ENCODE measurements around the gene C1QTNF1. TPM values are rescaled to one million over a fixed set of nuclear protein-coding genes. Genes with fewer than 3 reads are reported as not detected.
A peak's percentile ranks its signal among the peaks of the same experiment; 100 is the strongest.

Gene C1QTNF1
- polyA plus RNA-seq, 1 donor: 1.9 TPM

DNA sequence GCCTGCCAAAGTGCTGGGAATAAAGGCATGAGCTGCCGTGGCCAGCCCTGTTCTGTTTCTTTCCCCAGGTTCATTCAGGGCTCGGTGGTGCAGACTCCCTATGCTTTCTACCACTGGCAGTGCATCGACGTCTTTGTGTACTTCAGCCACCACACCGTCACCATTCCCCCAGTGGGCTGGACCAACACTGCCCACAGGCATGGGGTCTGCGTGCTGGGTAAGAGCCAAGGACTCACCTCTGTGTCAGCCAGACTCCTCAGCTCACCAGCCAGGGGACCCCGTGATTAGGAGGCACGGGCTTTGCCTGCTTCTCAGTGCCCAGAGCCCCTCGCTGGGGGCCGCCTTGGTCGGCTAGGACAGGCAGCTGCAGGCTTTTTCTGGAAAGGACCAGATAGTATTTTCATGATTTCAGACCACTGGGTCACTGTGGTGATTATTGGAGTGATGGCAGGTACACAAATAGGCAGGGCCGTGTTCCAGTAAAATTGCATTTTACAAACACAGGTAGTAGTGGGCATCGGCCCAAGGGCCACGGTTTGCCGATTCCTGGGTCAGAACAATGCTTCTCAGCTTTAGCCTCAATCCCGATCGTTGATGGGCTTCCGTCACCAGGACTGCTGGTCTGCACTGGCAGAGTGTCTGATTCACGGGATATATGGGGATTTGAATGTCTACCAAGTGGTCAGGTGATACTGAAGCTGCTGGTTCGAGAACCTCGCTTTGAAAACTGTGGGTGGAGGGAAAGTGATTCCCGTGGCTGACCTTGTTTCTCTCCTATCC is 55.6 kb downstream of the C1QTNF1 start:
- no peak for DNase-seq

DNA sequence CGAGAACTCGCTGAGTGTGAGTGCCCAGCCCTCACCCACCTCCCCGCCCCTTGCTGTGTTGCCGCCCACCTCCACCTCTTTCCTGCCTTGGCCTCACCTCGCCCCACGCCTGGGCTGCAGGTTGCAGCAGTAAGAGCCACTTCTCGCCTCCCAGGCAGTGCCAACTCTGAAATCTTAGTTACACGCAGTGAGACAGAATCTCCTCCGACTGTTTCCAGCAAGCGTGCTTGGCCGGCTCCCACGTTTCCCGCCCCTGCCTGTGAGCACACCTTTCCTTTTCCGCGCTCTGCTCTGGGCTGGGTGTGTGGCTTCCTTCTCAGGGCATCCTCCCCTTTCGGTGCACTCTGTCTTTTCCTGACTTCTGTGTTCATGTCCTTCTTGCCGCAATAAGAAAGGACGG is 56.4 kb downstream of the C1QTNF1 start:
- DNase-seq: no peak

DNA sequence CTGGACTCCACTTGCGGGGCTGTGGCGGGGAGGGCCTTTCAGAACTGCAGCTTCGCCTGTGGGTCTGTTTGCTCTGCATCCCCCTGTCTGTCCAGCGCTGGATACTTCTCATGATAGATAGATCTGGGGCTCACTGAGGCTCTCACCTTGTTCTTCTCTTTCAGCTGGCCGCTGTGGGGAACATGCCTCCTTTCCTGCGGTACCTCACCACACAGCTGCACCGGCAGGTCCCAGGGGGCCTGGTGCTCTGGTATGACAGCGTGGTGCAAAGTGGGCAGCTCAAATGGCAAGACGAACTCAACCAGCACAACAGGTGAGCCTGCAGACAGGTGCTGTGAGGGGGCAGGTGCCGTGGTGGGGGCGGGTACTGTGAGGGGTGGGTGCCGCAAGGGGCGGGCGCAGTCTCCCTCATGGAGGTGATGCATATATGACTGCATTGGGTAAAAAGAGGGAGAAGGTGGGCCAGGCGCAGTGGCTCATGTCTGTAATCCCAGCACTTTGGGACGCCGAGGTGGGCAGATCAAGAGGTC is 56.9 kb downstream of the C1QTNF1 start:
- no peak for DNase-seq

DNA sequence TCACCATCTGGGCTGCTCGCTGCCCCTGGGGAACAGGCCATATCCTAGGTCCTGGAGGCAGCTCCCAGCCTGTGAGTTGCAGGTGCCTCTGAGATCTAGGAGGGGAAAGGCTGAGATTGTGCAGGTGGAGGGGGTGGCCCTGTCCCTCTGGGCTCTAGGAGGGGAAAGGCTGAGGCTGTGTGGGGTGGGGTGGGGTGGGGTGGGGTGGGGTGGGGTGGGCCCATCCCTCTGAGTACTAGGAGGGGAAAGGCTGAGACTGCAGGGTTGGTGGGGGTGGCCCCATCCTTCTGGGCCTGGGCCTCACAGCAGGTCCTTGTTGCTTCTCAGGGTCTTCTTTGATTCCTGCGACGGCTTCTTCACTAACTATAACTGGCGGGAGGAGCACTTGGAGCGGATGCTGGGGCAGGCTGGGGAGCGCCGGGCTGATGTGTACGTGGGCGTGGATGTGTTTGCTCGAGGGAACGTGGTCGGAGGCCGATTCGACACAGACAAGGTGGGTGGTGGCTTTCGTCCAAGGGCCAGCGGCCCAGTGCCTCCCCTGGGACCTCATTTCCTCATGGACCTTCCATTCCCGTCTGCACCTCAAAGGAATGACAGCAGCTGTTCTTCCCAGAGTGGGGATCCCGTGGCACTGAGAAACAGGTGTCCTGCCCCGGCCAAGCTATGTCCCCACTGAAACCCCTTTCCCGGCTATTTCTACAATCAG is 57.8 kb downstream of the C1QTNF1 start:
- DNase-seq: no peak

DNA sequence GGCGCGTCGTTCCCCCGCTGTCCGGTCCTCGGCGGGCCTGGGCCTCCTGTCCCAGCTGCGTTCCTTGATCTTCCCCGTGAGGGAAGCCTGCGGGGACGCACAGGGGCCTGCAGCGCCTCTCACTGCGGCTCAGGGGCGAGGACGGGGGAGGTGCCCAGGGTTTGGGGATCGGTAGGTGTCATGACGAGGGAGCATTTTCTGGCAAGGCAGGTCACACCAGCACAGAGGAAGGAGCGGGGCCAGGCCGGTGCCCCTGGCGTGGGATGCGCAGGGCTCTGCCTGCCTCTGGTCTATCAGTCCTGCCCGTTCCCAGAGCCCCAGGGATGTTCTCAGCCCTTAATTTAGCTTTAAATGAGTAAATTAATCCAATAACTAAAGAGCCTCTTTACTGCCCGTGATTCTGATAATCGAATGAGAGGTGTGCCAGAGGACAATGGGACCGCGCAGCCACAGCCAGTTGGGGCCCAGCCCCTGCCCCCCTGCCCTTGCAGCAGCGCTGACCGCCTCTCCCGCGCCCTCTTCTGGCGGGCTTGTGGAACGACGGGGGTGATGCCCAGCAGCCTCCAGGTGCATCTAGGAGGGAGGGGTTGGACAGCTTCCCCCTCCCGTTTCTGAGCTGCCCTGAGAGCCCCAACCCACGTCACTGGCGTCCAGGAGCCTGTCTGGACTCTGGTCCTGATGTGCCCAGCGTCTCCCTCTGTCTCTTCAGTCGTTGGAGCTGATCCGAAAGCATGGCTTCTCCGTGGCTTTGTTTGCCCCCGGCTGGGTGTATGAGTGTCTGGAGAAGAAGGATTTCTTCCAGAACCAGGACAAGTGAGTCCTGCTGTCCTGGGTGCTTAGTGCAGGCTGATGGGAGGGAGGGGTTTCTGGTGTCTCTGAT is 58.6 kb downstream of the C1QTNF1 start:
- DNase-seq: no peak

DNA sequence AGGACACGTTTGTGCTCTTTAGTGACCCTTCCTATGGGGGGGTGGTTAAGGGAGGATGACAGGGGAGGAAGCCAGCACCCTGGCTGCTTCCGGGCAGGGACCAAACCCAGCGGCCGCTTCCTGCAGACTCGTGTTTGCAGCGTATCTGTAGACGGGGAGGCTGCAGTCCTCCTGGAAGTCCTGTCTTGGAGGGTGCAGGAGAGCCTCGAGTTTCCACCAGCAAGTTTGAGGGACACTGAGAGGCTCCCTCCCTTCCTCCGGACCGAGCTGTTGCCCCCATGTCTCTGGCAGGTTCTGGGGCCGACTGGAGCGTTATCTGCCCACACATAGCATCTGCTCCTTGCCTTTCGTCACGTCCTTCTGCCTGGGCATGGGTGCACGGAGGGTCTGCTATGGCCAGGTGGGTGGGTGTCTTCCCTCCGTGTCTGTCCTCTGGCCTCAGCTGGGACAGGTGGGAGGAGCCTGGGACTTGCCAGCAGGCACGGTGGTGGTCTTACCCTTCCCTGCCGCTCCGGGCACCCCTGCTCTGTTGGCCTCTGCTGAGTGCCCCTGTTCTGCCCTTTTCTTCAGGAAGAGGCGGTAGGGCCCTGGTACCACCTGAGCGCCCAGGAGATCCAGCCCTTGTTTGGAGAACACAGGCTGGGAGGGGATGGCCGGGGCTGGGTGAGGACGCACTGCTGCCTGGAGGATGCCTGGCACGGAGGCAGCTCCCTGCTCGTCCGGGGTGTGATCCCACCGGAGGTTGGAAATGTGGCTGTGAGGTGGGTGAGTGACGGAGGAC is 59.4 kb downstream of the C1QTNF1 start:
- no peak for DNase-seq

DNA sequence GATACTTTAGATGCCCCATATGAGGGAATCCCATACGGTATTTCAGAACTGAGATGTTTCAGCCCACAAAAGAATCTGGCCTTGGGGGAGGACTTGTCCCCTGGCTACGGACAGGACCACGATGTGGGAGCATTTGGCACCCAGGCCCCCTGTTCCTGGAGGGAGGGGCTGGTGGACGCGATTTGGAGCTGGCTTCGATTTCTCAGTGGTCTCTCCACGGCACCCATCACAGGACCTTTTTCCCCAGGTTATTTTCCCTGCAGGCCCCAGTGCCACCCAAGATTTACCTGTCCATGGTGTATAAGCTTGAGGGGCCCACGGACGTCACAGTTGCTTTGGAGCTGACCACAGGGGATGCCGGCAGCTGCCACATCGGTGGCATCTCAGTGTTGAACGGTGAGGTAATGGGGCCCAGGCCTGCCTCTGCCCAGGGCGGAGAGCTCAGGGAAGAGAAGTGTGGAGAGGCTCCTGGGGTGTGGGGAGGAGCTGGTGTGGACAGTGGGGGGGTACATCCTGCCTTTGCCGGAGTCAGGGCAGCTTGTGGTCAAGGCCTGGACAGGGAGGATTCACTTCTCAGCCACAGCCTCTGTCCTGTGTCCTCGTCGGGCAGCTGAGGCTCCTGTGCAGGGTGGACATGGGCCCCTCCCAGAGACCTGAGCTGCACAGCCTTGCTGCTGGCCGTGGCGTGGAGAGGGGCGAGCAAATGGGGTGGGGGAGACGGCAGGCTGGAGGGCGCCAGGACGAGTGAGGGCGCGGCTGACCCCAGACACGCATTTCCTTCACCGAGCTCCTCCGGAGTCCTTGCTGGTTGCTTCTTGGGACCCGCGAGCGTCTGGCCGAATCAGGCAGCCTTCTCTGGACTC is 60.6 kb downstream of the C1QTNF1 start:
- DNase-seq: no peak

DNA sequence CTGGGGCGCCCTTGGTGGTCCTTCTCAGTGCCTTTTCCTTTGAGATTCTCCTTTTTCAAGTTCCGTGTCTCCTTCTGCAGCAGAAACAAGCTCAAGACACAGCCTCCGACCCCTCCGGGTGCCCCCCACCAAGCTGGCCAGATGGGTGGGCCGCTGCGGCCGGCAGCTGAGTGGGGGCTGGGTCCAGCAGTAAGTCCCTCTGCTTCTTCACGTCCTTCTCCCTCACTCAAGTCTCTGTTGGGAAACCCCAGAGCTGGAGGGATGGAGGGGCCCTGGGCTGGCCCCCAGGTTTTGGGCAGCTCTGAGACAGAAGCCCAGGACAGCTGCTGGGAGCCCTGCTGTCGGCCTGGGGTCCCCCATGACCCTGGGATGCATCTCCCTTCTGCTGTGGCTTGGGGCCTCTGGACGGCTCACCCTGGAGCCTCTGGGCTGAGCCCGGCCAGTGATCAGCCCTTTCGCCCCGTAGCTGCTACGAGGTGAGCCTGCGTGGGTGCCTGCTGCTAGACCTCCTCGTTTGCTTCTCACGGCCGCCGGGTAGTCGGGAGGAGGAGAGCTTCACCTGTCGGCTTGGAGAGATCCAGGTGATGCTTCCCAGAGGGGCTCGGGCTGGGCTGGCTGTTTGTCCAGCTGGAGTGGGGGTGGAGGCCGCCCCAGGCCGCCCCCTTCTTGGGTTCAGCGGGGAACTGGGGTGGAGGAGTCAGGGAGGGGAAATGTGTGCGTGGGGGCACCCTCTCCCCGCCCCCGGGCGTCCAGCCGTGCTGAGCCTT is 61.4 kb downstream of the C1QTNF1 start:
- DNase-seq: no peak

DNA sequence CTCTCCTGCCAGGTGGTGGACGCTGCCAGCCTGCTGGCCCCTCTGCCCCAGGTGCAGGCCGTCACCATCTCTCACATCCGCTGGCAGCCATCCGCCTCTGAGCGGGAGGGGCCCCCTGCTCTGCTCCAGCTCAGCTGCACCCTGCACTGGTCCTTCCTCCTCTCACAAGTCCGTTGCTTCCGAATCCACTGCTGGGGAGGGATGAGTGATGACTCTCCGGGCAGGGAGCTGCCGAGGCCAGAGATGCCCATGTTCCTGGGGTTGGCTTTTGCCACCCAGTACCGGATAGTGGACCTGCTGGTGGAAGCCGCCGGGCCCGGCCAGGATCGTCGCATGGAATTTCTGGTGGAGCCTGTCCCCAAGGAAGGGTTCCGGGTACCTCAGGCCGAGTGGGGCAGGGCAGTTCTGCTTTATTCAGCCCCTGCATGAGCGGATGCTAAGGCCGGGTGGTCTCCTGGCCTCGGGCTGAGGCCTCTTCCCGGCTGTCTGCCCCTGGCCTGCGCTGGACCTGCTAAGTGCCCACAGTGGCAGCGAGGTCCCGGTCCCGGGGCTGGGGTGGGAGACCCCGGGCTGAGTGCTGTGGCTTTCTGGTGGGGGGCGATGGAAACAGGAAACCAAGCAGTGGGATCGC is 62.1 kb downstream of the C1QTNF1 start:
- DNase-seq: no peak

DNA sequence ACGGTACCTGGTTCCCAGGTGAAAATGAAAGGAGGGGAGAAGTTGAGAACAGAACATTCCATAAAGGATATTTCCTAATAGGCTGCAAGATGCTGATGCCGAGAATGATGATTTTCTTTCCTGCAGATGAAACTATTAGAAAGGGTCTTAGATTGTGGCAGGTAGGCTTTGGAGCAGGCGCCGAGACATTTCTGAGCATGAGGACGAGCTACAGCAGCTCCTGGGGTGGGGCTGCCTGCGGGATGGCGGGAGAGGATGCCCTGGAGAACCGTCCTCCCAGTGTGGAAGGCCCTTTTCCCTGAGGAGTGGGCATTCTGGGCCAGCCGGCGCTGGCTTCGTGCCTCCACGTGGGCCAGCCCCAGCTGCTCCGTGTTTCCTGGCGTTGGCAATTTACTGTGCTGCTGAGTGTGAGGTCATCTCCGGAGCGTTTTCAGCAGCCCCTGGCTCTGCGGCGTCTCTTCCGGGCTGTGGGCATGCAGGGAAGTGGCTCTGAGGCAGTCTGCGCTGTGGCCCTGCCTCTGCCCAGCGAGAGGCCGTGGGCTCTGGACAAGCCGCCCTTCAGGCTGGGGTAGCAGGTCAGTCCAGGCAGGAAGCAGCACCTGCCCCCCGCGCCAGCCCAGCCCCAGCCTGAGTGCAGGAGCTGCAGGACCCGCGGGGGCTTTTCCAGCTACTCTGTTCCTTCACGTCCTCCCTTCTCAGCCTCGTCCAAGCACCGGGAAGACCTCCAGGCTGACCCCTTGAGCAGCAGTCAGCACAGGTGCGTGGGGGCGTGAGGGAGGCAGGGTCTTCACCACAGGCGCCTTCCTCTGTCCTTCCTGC is 62.8 kb downstream of the C1QTNF1 start:
- no peak for DNase-seq

DNA sequence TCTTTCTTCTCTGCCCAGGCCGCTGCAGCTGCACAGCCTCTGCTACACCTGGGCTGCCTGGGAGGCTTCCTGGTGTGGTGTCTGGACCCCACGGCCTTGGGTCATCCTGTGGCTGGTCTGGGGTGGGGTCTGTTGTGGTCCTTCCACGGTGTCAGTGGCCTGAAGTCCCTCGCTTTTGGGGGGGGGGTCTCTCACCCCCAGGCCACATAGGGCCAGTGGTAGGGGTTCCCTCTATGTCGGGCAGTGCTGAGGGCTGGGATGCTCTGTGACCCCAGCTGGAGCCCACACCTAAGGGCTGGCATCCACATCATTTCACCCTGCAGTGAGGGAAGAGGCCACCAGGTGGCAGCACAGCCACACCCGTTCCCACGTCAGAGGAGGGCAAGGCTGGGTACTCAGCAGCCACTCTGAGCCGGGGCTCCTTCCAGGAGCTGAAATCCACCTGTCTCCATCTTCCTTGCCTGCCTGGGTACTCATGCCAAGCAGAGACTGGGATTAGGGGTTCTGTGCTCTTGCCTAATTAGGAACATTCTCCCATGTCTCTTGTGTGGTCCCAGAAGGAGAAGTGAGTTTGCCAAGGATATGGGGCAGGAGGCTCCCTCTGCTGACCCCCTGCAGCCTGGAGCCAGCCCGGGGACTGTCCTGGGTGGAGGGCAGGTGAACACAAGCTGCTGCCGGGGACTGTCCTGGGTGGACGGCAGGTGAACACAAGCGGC is 63.6 kb downstream of the C1QTNF1 start:
- DNase-seq: peak; percentile 72

DNA sequence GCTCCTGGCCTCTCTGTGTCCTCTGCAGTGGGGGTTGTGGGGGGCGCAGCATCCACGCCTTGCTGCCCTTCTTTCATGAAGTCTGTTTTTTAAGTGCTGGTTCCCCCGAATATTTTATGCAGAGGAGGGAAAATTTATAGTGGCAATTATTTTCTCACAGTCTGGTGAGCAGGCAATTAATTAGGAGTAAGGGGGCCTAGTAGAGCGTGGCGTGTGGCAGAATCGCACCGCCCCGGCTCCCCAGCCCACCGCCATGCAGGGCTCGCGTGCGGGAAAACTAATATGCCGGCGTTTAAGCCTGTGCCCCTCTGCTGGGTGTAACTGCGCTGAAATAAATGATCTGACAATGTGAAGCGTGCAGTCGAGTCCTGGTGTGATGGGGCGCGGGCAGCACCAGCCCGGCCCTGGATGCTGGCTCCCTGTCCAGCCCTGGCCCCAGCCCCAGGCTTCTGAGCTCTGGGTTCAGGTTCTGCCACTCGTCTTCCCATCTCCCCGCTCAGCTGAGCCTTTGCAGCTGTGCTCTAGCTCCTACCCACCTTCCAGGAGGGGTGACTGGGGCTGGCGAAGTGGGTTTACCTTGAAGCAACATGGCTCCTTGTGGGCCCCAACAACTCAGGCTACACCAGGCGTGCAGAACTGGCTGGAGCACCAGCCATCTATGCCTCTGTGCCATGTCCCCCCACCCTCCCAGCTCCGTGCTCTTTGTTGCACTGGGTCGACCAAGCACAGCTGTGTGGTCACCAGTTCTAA is 64.5 kb downstream of the C1QTNF1 start:
- no peak for DNase-seq

DNA sequence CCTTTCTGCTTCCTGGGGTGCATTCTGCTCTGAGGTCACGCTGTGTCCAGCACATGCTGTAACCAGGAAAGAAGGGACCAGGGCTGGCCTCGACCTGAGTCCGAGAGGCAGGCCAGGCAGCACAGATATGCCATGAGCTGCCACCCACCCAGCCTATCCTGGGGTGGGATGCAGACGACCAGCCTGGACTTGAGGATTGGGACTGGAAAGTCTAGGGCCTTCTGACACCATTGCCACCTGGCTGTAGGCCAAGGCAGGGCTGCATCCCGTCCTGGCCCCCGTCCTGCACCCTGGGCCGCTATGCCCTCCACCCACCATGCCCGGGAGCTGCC is 65.0 kb downstream of the C1QTNF1 start:
- DNase-seq: no peak

DNA sequence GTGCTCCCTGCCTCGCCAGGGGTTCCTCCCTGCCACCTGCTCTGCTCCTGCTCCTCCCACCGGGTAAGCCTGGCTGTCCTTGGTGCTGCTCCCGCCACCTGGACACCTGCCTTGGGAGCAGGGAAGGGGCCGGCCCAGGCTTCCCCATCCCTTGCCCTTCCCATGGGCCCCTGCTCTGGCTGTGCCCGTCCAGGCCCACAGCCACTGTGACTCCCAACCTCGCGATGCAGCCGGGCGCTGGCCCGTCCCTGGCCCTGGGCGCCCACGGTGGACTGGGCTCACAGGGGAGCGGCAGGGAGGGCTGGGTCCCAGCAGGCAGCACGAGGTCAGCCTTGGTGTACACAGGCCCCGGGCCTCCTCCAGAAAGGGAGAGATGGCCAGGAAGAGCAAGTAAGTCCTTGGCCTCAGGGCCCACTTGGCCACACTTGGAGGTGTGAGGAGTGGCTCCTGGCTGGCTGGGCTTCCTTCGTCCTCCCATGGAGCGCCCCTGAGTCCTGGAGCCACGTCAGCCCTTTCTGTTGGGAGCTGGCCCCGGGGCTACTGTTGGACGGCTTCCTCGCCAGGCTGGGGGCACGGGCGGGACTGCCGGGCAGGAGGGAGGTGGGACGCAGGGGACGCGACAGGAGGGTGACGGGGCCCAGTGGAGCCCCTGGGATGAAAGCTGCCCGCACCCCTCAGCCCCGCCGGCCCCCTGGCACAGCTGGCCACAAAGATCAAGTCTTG is 65.9 kb downstream of the C1QTNF1 start:
- DNase-seq: no peak

DNA sequence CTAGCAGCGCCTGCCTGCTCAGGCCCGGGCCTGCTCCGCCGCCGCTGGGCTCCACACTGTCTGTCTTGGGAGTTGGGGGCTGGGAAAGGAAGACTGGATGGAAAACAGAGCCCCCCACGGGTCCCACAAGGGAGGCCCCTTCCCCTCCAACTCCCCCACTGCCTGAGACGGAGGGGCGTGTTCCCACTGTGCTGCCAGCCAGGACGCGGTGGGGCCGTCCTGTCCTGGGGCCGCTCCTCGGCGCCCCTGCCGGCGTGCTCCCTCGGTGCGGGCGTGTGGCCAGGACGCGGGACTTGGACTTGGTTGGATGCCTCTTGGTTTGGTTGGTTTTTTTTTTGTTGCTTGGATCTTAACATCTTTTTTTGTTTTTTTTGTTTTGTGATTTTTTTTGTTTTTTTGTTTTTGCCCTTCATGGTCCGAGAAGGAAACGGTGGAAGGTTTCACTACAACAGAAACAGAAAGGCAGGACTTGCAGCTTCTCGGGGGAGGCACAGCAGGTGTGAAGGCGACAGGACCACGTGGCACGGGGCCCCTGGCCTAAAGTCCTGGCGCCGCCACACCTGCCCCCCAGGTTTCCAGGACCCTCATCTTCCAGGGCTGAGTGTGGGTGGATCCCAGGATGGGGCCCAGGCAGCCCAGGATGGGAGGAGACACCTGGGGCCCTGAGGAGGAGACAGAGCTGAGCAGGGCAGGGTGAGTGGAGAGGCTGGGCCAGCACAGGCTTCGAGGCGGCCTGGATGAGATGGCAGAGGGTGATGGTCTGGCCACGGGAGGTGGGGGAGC is 66.7 kb downstream of the C1QTNF1 start:
- peak; percentile 43 for DNase-seq

DNA sequence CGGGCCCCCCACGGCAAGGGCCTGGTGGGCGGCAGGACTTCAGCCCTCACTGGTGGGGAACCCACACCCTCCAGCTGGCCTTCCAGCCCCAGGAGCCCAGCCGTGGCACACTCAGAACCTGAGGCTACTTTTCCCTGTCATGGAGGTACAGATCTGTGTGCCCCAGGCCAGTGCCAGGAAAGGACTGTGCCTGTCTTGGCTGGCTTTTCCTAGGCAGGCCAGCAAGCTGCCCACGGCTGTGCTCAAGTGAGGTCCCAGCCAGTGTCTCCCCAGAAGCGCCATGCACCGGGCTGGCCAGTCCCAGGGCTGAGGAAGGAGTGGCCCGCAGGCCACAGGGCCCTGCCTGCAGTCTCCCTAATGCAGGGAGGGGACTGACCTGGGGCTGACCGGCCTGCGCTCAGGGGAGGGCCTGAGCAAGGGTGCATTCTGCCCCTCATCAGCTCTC is 67.3 kb downstream of the C1QTNF1 start:
- DNase-seq: no peak

Data from left kidney (tissue), 2 donors.